GM11168 (cell line): Measurements from ENCODE around the gene HNRNPL.
"Not testable (repeated sequence)": the region's sequence is repeated elsewhere in the genome, so short reads cannot be mapped to it uniquely, and the experiment has no call there.

Source experiments
- in situ Hi-C: fragments of 300-500 bp; cut with MboI; formaldehyde crosslinking; loops from one replicate; pipeline ENCODE4 v1.12.0; 2022; ENCODE audit warnings: low sequenced_read_pairs; ENCODE audit not compliant: unreplicated experiment

HNRNPL gene

DNA sequence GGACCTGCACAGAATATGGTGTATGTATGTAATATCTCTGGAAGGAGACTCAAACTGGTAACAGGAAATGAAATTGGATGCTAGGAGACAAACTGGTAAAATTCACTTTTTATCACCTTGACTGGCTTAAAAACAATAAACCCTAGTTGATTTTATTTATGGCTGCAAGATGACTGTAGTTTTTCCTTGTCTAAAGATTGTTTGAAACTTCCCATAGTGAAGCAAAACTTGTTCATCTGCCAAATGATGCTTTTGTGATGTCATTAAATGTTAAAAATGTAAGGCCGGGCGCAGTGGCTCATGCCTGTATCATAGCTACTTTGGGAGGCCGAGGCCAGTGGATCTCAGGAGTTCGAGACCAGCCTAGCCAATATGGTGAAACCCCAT lies 15.7 kb downstream of the HNRNPL start:
- in situ Hi-C loops = no loop called here

DNA sequence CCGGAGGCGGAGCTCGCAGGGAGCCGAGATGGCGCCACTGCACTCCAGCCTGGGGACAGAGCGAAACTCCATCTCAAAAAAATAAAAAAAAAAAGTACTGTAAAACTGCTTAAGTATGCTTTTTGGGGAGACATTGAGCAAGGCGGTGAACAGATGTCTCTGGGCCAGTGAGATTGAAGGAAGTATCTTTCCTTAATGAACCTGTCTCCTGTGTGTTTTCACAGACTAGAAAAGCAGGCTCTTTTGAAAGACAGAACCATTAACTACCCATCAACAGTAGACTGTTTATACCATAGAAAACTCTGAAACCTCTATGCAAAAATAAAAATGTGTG lies 16.7 kb downstream of the HNRNPL start:
- in situ Hi-C loops = no loop called here

DNA sequence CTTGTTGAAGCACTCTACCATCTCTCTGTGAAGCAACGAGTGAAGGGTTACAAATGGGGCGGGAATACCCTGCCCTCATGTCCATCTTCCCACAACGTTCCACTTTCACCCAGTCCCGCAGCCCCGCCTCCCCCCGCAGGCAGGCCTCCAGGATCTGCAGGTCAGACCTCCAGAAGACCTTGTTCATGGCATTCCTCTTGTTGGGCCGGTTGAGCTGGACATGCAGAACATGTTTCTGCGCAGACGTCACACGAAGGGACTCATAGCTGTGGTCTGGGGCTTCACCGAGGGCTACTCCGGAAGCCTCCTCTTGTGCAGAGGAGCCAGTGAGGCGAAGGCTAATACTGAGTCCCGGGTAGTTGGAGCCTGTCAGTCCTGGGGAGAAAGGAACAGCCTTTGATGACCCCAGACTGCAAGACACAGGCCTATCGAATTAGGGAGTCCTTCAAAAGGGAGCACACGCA lies 18.6 kb downstream of the HNRNPL start:
- in situ Hi-C loops = no loop called here

DNA sequence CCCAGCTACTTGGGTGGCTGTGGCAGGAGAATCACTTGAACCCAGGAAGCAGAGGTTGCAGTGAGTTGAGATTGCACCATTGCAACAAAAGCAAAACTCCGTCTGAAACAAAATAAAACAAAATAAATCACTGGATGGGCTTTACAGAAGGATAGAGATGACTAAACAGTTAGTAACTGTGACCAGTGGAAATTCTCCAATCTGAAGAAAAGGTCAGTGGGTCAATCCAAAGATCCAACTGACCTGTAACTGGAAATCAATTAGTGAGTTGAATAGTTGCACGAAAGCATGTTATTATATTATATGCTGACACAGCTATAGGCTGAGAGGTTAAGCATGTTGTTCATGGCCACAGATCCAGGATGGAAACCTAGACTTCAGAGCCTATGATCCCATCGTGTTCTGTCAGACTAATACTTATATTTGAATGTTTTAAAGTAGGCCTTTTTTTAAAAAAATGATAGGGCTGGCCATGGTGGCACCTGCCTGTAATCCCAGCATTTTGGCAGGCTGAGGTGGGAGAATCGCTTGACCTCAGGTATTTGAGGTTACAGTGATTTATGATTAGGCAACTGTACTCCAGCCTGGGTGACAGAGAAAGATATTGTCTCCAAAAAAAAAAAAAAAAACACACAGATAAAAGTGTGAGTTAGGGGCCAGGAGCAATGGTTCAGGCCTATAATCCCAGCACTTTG lies 19.6 kb downstream of the HNRNPL start:
- in situ Hi-C loops = no loop called here

DNA sequence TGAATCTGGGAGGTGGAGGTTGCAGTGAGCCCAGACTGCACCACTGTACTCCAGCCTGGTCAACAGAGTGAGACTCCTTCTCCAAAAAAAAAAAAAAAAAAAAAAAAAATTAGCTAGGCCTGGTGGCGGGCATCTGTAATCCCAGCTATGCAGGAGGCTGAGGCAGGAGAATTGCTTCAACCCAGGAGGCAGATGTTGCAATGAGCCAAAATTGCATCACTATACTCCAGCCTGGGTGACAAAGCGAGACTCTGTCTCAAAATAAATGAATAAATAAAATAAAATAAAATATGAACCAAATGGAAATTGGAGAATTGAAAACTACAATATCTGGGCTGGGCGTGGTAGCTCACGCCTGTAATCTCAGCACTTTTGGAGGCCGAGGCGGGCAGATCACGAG lies 20.6 kb downstream of the HNRNPL start:
- in situ Hi-C loops = not testable (repeated sequence)

DNA sequence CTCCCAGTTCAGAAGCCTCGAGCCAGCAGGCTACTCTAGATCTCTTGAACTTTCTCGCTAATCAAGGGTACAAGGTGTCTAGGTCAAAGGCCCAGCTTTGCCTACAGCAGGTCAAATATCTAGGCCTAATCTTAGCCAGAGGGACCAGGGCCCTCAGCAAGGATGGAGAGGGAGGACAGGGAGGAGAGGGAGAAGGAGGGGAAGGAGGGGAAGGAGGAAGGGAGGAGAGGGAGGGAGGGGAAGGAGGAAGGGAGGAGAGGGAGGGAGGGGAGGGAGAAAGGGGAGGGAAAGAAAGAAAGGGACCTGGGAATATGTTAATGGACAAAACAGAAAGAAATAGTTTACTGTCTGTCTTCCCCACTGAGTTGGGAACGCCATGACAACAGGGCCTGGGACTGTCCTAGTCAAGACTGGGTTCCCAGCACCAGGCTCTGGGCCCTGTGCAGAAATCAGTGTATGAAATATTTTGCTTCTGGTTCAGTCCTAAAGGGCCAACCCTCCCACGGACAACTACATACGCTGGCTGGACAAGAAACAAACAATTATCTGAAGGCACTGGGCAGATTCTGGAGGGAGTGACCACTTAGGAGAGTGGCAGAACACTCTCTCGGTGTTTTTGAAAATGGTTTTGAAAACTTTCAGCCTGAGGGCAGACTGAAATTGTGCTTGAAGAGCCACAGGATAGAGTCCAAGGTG lies 22.8 kb downstream of the HNRNPL start:
- in situ Hi-C loops = no loop called here

DNA sequence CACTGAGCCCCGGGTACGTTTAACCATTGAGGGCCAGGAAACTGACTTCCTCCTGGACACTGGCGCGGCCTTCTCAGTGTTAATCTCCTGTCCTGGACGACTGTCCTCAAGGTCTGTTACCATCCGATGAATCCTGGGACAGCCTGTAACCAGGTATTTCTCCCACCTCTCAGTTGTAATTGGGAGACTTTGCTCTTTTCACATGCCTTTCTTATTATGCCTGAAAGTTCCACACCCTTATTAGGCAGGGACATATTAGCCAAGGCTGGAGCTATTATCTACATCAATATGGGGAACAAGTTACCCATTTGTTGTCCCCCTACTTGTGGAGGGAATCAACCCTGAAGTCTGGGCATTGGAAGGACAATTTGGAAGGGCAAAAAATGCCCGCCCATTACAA lies 23.9 kb downstream of the HNRNPL start:
- in situ Hi-C loops = not testable (repeated sequence)

DNA sequence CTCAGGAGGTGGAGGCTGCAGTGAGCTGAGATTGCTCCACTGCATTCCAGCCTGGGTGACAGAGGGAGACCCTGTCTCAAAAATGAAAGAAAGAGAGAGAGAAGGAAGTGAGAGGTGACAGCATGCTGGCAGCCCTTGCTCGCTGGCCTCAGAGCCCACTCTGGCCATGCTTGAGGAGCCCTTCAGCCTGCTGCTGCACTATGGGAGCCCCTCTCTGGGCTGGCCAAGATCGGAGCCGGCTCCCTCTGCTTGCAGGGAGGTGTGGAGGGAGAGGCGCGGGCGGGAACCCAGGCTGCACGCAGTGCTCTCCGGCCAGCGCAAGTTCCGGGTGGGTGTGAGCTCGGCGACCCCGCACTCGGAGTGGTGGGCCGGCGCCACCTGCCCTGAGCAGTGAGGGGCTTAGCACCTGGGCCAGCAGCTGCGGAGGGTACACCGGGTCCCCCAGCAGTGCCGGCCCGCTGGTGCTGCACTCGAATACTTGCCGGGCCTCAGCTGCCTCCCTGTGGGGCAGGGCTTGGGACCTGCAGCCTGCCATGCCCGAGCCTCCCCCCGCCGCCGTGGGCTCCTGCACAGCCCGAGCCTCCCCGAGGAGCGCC lies 28.5 kb downstream of the HNRNPL start:
- in situ Hi-C loops = not testable (repeated sequence)

DNA sequence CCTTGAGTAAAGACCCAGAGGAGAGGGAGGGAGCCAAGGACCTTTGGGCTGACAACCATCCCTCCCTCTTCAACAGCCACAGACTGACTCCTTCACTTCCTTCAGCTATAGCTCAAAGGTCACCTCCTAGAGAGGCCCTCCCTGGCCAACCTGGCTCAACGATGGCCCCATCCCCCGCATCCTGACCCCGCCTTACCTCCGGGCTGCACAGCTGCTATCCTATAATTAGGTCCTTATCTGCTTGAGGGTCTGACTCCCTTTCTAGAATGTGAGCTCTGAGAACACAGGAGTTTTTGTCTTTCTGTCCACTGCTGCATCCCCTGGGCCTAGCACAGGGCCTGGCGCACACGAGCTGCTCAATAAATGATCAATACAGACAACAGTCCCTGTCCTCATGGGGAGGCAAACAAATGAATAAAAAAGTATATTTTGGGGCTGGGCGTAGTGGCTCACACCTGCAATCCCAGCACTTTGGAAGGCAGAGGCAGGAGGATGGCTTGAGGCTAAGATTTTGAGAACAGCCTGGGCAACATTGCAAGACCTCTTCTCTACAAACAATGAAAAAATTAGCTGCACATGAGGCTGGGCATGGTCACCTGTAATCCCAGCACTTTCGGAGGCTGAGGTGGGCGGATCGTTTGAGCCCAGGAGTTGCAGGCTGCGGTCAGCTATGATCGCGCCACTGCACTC lies 30.4 kb downstream of the HNRNPL start:
- in situ Hi-C loops = no loop called here

DNA sequence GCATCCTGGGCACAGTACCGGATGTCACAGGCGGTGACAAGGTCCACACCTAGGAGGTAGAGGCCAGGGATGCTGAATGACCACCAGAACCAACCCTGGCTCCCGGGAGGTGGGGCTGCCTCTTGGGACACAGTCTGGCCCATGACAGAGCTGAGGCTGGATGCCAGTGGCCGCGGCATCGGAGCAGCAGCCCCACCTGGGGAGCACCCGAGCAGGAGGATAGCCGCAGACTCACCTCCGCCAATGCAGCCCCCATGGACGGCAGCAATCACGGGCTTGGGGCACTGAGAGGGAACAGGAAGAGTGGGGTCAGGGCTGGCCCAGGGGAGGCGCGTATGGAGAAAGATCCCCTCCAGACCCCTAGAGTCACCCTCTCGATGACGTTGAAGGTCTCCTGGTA lies 32.7 kb downstream of the HNRNPL start:
- in situ Hi-C loops = no loop called here

DNA sequence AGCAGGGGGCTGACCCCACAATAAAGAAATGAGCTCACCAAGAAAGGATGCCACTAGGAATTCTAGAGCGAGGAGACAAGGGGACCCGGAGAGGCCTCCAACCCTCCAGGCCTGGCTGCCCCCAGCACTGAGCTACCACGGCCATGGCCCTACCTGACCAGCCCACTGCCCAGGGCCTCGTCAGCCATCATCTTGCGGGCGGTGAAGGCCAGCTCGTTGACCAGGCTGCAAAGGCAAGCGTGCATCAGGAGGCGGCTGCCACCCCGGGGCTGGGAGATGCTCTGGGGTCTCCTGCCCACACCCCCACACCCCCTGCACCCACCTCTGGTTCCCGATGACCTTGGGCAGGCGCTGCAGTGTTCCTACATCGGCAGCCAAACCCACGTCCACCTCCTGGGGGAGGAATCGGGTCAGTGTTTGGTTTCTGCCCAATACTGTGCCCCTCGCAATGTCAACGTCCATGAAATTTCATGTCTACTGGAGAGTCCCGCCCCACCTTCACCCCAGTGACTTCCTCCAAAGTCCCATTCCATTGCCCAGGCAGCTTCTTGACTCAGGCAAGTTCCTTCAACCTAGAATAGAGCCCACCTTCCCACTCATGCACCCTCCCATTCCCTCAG lies 33.5 kb downstream of the HNRNPL start:
- in situ Hi-C loops = no loop called here

DNA sequence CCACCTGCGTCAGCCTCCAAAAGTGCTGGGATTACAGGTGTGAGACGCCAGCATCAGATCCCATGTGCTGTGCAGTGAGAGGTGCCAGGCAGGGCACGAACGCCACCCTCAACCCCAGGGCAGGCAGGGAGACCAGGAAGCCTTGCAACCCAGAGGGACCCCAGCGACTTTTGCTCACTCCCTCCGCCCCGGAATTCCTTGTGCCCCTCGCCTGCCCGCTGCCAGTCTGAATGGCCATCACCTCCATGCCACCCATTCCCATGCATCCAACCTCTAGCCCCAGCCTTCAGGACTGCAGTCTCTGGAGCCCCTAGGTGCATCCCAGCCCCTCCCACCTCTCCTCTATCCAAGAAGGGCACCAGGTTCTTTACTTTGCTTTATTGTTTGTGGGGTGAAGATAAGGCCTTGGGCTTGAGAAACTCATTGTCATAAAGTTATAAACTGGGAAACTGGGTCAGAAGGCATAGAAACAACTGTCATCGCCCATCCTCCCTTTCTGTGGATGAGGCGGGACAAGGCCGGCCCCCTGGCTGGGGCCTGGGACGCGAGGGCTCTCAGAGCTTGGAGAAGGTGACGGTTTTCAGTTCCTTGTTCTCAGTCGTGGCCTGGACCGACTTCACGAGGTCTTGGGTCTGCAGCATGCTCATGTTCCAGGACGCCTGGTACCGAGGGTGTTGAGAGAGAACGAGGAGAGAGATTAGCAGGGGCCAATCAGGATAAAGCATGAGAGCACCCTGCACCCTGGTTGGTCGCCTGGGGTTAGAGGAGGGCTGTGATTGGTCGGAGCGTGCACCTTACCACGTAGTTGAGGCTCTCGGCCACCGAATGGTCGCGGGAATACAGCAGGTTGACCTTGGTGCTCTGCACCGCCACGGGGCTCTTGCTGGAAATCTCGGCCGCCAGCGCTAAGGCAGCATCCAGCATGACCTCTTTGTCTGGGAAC lies 34.5 kb downstream of the HNRNPL start:
- in situ Hi-C loops = no loop called here

DNA sequence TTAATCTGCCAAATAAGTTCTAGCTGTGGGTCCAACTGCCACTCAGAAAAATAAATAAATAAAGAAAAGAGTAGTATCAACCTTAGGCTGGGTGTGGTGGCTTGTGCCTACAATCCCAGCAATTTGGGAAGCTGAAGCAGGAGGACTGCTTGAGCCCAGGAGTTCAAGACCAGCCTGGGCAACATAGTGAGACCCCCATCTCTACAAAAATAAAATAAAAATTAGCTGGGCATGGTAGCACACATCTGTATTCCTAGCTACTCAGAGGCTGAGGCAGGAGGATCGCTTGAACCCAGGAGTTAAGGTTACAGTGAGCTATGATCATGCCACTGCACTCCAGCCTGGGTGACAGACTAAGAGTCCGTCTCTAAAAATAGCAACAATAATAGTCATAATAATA lies 35.9 kb downstream of the HNRNPL start:
- in situ Hi-C loops = not testable (repeated sequence)

DNA sequence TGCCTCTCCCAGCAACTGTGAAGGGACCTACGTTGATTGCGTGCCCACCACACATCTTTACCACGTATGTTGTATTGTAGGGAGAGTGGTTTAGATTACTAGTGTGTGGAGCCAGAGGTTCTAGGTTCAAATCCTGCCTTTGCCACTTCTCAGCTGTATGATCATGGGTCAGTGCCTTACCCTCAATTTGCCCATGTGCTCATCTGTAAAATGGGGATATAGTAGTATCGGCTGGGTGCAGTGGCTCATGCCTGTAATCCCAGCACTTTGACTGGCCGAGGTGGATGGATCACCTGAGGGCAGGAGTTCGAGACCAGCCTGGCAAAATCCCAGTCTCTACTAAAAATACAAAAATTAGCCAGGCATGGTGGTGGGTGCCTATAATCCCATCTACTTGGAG lies 36.5 kb downstream of the HNRNPL start:
- in situ Hi-C loops = no loop called here

DNA sequence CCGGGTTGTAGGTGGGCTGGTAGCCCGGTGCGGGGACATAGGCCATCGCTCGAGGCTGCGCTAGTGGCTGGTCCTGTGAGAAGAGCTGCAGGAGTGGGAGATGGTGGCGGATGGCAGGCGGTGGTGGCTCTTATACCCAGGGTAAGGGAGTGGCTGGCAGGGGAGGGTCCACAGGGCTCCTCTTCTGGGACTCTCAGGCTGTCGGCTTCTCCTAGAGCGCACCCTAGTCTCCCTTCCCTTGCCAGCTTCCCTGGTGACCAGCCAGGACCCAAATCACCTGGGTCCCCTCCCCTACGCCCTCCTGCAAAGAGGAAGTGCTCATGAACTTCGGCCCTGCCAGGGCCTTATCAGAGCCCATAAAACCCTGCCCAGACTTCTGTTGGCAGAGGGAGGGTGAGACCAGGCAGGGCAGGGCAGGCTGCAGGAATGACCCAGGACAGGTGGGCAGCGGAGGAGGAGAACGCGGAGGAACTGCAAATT lies 36.9 kb downstream of the HNRNPL start, which contains the start of gene LGALS4:
TSS of gene LGALS4 (minus strand) at position 105 of the 480 bp plus-strand sequence. CDS start at position 46, 59 bp downstream.
- in situ Hi-C loops = no loop called here

DNA sequence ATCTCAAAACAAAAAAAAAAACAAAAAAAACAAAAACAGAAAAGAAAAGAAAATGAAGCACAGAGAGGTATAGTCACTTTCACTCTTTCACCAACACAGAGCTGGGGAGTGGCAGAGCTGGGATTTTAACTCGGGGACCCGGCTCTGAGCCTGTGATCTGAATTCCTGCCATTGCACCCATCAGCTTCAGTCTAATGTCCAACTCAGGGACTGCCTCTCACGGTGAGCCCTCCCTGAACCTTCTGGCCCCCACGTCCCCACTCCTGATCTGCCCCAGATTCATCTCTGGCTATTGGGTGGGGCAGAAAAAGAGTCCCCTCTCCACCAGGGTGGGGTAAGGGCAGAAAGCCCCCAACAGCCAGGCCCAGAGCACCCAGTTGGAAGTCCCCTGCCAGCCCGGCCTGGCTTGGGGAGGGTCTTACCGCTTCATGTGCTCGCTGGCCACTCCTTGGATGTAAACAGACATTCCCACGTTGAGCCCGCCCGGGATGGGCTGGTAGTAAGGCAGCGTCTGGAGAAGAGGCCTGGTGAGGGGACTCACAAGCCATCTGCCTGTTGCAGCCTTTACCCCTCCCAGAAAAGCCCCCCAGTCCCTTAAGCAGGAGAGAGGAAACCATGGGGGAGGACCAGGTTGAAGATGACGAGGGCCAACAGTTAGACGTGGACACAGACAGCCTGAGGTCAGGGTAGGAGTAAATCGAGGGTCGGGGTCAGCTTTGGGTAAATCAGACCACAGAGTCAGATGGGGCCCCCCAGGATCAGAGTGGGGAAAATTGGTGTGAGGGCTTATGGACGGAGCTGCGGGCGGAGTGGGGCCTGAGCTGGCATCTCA lies 37.6 kb downstream of the HNRNPL start:
- in situ Hi-C loops = no loop called here

DNA sequence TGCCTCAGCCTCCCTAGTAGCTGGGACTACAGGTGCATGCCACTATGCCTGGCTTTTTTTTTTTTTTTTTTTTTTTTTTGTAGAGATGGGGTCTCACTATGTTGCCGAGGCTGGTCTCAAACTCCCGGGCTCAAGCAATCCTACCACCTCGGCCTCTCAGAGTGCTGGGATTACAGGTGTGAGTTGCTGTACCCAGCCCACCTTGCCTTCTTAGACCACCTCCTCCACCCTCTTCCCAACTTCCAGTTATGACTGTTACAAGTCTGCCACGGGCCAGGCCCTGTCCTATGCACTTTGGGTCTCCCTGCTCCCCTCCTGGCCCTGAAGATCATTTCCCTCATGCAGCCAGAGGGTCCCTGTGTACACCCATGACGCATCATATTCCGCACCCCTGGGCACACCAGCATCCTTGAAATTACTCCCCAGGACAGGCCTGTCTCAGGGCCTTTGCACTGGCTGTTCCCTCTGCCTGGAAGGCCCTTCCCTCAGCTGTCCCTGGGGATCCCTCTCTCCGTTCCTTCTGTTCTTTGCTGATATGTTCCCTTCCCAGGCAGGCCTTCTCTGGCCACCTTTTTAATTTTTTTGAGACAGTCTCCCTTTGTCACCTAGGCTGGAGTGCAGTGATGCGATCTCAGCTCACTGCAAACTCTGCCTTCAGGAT lies 40.1 kb downstream of the HNRNPL start:
- in situ Hi-C loops = no loop called here

DNA sequence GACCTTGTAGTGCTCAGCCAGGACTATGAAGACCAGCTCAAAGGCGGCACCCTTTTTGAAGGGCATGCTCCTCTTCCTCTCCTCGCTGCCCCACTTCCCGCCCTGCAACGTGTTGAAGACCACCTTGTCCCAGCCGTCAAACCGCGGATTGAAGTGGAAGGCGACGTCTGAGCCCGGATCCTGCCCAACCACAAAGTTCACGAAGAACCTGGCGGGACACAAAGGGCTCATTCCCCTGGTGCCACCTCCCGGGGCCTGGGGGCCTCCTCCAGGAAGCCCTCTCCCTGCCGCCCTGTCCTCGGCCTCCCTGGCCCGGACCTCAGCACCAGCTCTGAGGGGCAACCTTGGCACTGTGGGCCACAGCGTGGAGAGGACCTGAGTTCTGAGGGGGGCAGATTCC lies 41.0 kb downstream of the HNRNPL start:
- in situ Hi-C loops = no loop called here
